H1 (cell line): ENCODE results near the gene SDSL. TPM values are rescaled to one million over a fixed set of nuclear protein-coding genes. Genes with fewer than 3 reads are reported as not detected.

Source experiments
- CTCF ChIA-PET: fragments of 300-600 bp; sonication (Branson Sonifier 250); formaldehyde crosslinking; loops from one replicate; lab custom pipeline; 2021; ENCODE audit not compliant: partially characterized antibody; lab: Charles Lee
- POLR2A ChIA-PET: fragments of 300-600 bp; sonication (Branson Sonifier 250); formaldehyde crosslinking; loops from one replicate; lab custom pipeline; 2021; ENCODE audit warnings: inconsistent platforms; ENCODE audit not compliant: partially characterized antibody; lab: Charles Lee
- DNase-seq, 2 experiments: peaks; one replicate each; pipeline versions ENCODE4 v3.0.0 to v3.0.0-alpha.2; 2010 to 2022; ENCODE audit warnings: low spot score in 2 of 2, low read depth in 1 of 2, mixed read lengths in 1 of 2
- FAIRE-seq: peaks from 2 replicates; lab custom pipeline; 2011; peaks lifted over from hg19 to GRCh38; lab: Jason Lieb, UNC
- H2AFZ ChIP-seq: 2 replicates; pipeline ENCODE4 v1.8.1; 2012; ENCODE audit warnings: low read length, inconsistent platforms
- H2AK5ac ChIP-seq: 2 replicates; pipeline ENCODE4 v1.6.1; 2013; ENCODE audit warnings: low read depth, low read length
- H2BK120ac ChIP-seq: replicated peaks from 2 replicates; pipeline ENCODE3; 2013; ENCODE audit warnings: low read depth, low read length, inconsistent platforms
- H2BK12ac ChIP-seq: 2 replicates; pipeline ENCODE4 v1.6.1; 2013; ENCODE audit warnings: low read depth, low read length
- H2BK15ac ChIP-seq: 2 replicates; pipeline ENCODE4 v1.6.1; 2013; ENCODE audit warnings: low read length
- H2BK20ac ChIP-seq: 2 replicates; pipeline ENCODE4 v1.6.1; 2013; ENCODE audit warnings: low read length
- H2BK5ac ChIP-seq: 2 replicates; pipeline ENCODE4 v1.6.1; 2013; ENCODE audit warnings: low read depth, low read length
- H3K14ac ChIP-seq: 2 replicates; pipeline ENCODE4 v1.6.1; 2013; ENCODE audit warnings: inconsistent platforms; ENCODE audit not compliant: insufficient read length
- H3K18ac ChIP-seq: 2 replicates; pipeline ENCODE4 v1.6.1; 2013; ENCODE audit warnings: low read length; ENCODE audit errors: extremely low read depth
- H3K23ac ChIP-seq: 2 replicates; pipeline ENCODE4 v1.6.1; 2013; ENCODE audit warnings: inconsistent platforms; ENCODE audit not compliant: insufficient read length
- H3K23me2 ChIP-seq: 2 replicates; pipeline ENCODE4 v1.6.1; 2013; ENCODE audit warnings: low read depth, low read length
- H3K27ac ChIP-seq: 2 replicates; pipeline ENCODE4 v1.6.1; 2011; ENCODE audit warnings: low read depth, low read length, inconsistent platforms
- H3K27me3 ChIP-seq, 4 experiments: replicated peaks in 1 of 4; 1 replicate in 1 of 4; 2 replicates in 3 of 4; pipeline versions ENCODE4 v1.6.1 to v1.8.1; 2011 to 2013; ENCODE audit warnings: low read length in 3 of 4, mild to moderate bottlenecking in 3 of 4, inconsistent platforms in 2 of 4, mixed read lengths in 2 of 4, moderate library complexity in 1 of 4; ENCODE audit not compliant: control insufficient read depth in 3 of 4, insufficient read depth in 3 of 4; ENCODE audit errors: extremely low read depth in 1 of 4
- H3K36me3 ChIP-seq, 4 experiments: 2 replicates each; pipeline versions ENCODE4 v1.6.1 to v1.8.1; 2011 to 2013; ENCODE audit warnings: mild to moderate bottlenecking in 4 of 4, low read length in 3 of 4, moderate library complexity in 2 of 4, control low read depth in 1 of 4, inconsistent platforms in 1 of 4; ENCODE audit not compliant: insufficient read depth in 4 of 4, control insufficient read depth in 2 of 4
- H3K4ac ChIP-seq: replicated peaks from 2 replicates; pipeline ENCODE3; 2013; ENCODE audit warnings: low read length, low read depth, mixed read lengths, inconsistent platforms; ENCODE audit not compliant: insufficient read length
- H3K4me1 ChIP-seq, 4 experiments: replicated peaks in 1 of 4; 1 replicate in 1 of 4; 2 replicates in 3 of 4; pipeline versions ENCODE4 v1.6.1 to v1.8.1; 2011 to 2013; ENCODE audit warnings: low read length in 3 of 4, inconsistent platforms in 2 of 4, mixed read lengths in 1 of 4; ENCODE audit not compliant: insufficient read depth in 4 of 4, control insufficient read depth in 3 of 4
- H3K4me2 ChIP-seq, 2 experiments: 2 replicates each; pipeline versions ENCODE4 v1.6.1 to v1.8.1; 2011 to 2013; ENCODE audit warnings: low read depth in 2 of 2, low read length in 2 of 2, control low read depth in 1 of 2, inconsistent platforms in 1 of 2, mild to moderate bottlenecking in 1 of 2; ENCODE audit not compliant: insufficient read depth in 1 of 2
- H3K4me3 ChIP-seq, 4 experiments: fragments of 200-600, 300-600 bp in 1 of 4; sonication (generic), shearing (Covaris generic), sonication (Bioruptor Twin) in 1 of 4; 2 replicates each; pipeline versions ENCODE4 v1.5.1 to v1.8.1; 2011 to 2016; ENCODE audit warnings: low read length in 4 of 4, low read depth in 3 of 4, control low read depth in 2 of 4, inconsistent platforms in 2 of 4, mild to moderate bottlenecking in 2 of 4, mixed read lengths in 1 of 4, moderate library complexity in 1 of 4; ENCODE audit not compliant: insufficient read depth in 2 of 4; ENCODE audit errors: extremely low read depth in 1 of 4
- H3K56ac ChIP-seq: replicated peaks from 2 replicates; pipeline ENCODE3; 2013; ENCODE audit warnings: low read depth, mild to moderate bottlenecking, mixed read lengths, low read length, inconsistent platforms; ENCODE audit not compliant: insufficient read length
- H3K79me1 ChIP-seq: 2 replicates; pipeline ENCODE4 v1.6.1; 2013; ENCODE audit warnings: low read depth, low read length, control low read depth
- H3K79me2 ChIP-seq, 2 experiments: 2 replicates each; pipeline versions ENCODE4 v1.6.1 to v1.8.1; 2012 to 2013; ENCODE audit warnings: low read length in 2 of 2, mild to moderate bottlenecking in 2 of 2, inconsistent platforms in 1 of 2; ENCODE audit not compliant: insufficient read depth in 2 of 2, control insufficient read depth in 1 of 2
- H3K9ac ChIP-seq, 4 experiments: replicated peaks in 1 of 4; 1 replicate in 1 of 4; 2 replicates in 3 of 4; pipeline versions ENCODE4 v1.6.1 to v1.8.1; 2011 to 2013; ENCODE audit warnings: low read depth in 3 of 4, low read length in 3 of 4, control low read depth in 2 of 4, mild to moderate bottlenecking in 2 of 4, moderate library complexity in 2 of 4, inconsistent platforms in 1 of 4; ENCODE audit errors: extremely low read depth in 1 of 4
- H3K9me3 ChIP-seq, 2 experiments: 2 replicates each; pipeline versions ENCODE4 v1.6.1 to v1.8.1; 2012 to 2013; ENCODE audit warnings: mild to moderate bottlenecking in 2 of 2, moderate library complexity in 2 of 2, control low read depth in 1 of 2, inconsistent platforms in 1 of 2, low read depth in 1 of 2, low read length in 1 of 2, mixed read lengths in 1 of 2; ENCODE audit not compliant: insufficient read depth in 2 of 2
- H4K20me1 ChIP-seq, 2 experiments: replicated peaks in 1 of 2; 2 replicates each; pipeline versions ENCODE3 to v1.8.1; 2011 to 2013; ENCODE audit warnings: inconsistent platforms in 2 of 2, low read length in 2 of 2, mild to moderate bottlenecking in 1 of 2; ENCODE audit not compliant: insufficient read depth in 2 of 2, control insufficient read depth in 1 of 2
- H4K5ac ChIP-seq: 2 replicates; pipeline ENCODE4 v1.6.1; 2013; ENCODE audit warnings: low read length, low read depth, mixed read lengths, inconsistent platforms; ENCODE audit not compliant: insufficient read length
- H4K8ac ChIP-seq: 2 replicates; pipeline ENCODE4 v1.8.0; 2013; ENCODE audit warnings: mild to moderate bottlenecking, moderate library complexity, low read length, inconsistent platforms; ENCODE audit not compliant: insufficient read depth; ENCODE audit errors: extremely low read depth
- H4K91ac ChIP-seq: replicated peaks from 2 replicates; pipeline ENCODE3; 2013; ENCODE audit warnings: low read length, mixed read lengths, inconsistent platforms; ENCODE audit not compliant: insufficient read length
- CBX8 ChIP-seq: fragments of 300-800, 300-1000 bp; sonication (generic); IDR thresholded peaks from 2 replicates; pipeline ENCODE4 v1.7.1; 2016; ENCODE audit warnings: low read depth, low read length, borderline replicate concordance
- CHD2 ChIP-seq: IDR thresholded peaks from 2 replicates; pipeline ENCODE4 v1.6.1; 2012; ENCODE audit warnings: low read length, improper control_type of control experiment
- E2F6 ChIP-seq: IDR thresholded peaks from 2 replicates; pipeline ENCODE4 v1.6.1; 2012; ENCODE audit warnings: inconsistent platforms
- RAD21 ChIP-seq, 2 experiments: IDR thresholded peaks in 1 of 2; conservative IDR thresholded peaks in 1 of 2; 2 replicates each; pipeline ENCODE4 v1.6.1; 2011; ENCODE audit warnings: low read depth in 2 of 2, low read length in 2 of 2, improper control_type of control experiment in 1 of 2, inconsistent platforms in 1 of 2, mild to moderate bottlenecking in 1 of 2, moderate library complexity in 1 of 2
- RXRA ChIP-seq: IDR thresholded peaks from 2 replicates; pipeline ENCODE4 v1.6.1; 2011; ENCODE audit warnings: low read depth, mild to moderate bottlenecking, low read length, moderate library complexity; ENCODE audit not compliant: insufficient read depth
- TBP ChIP-seq: IDR thresholded peaks from 2 replicates; pipeline ENCODE4 v1.6.1; 2011; ENCODE audit warnings: low read depth, low read length, improper control_type of control experiment
- WGBS, 2 experiments: shearing (Covaris generic) in 1 of 2; methylation state at CpG; one replicate each; pipeline versions ENCODE4 v1.1.6 to v1.1.7; 2013 to 2015; ENCODE audit warnings: low lambda C conversion rate in 2 of 2, mixed read lengths in 2 of 2, inconsistent platforms in 1 of 2, low coverage in 1 of 2, missing lambda C conversion rate in 1 of 2; ENCODE audit not compliant: insufficient replicate concordance in 2 of 2, insufficient coverage in 1 of 2, insufficient read length in 1 of 2; ENCODE audit errors: extremely low coverage in 1 of 2, missing lambda C conversion rate in 1 of 2; 5-methylcytosine and 5-hydroxymethylcytosine counted together
- polyA plus RNA-seq, 7 experiments: library from polyadenylated mRNA; depleted of rRNA in 3 of 7; stranded (reverse) in 5 of 7; unstranded in 2 of 7; fragments of >200 nt in 5 of 7; fragments of 200-250 nt in 2 of 7; gene quantifications; 1 replicate in 5 of 7; 2 replicates in 1 of 7; 4 replicates in 1 of 7; pipeline versions ENCODE4 v1.2.1 to v1.2.3, GENCODE V29; 2011 to 2013; ENCODE audit warnings: missing spikeins in 2 of 7, mixed read lengths in 2 of 7
- total RNA-seq: library from RNA; stranded (reverse); fragmentation: NEBNext Ultra II Directional; extraction: Animal tissue kit (Norgen Biotek cat#: 25700); gene quantifications from 2 replicates; pipeline ENCODE4 v1.2.1, GENCODE V29; 2021

SDSL gene
- total and polyA plus RNA-seq, 2 of the 8 experiments (the other 6 are each of a cell fraction or from before 2014, with no cell fraction given), result 0.69 to 1.3 TPM

GRCh38 chr12:113436993-113437728, 15.0 kb downstream of the SDSL start:
- 81 to 100% methylated on average over 2 to 6 of the region's 6 CpGs for WGBS, 2 experiments
- no peak overlapping the region for H4K91ac ChIP-seq
- H4K5ac ChIP-seq, result no peak overlapping the region
- H2BK20ac ChIP-seq, result no peak overlapping the region
- H3K79me1 ChIP-seq, result no peaks in the 10 kb centered on the region
- no peak overlapping the region for H2BK120ac ChIP-seq
- no peak overlapping the region for H2BK5ac ChIP-seq
- no peak overlapping the region for H2BK12ac ChIP-seq
- no peak overlapping the region for H3K18ac ChIP-seq
- DNase-seq, result no peak
- H3K27ac ChIP-seq, result no peak overlapping the region
- H3K27me3 ChIP-seq, result no peaks in the 10 kb centered on the region; a peak in 2 of 7 replicates
- peaks cover 6% of the 10 kb centered on the region; the same call in 1 of the 2 replicates for H3K23me2 ChIP-seq
- no peak overlapping the region for H2AFZ ChIP-seq
- no peak overlapping the region for H3K56ac ChIP-seq
- H3K4ac ChIP-seq, result no peak overlapping the region
- no peak for TF ChIP-seq RXRA
- TF ChIP-seq CBX8, result no peak
- TF ChIP-seq RAD21 (IDR thresholded peaks at IDR 0.05 in 1 of 2, conservative IDR thresholded peaks at IDR 0.05 in 1 of 2; ENCODE audit: low read depth in 2 of 2, low read length in 2 of 2), result no peak
- no peak for TF ChIP-seq E2F6
- no peak for TF ChIP-seq TBP
- no peak for TF ChIP-seq CHD2
- no peak overlapping the region for H3K4me3 ChIP-seq
- no peak overlapping the region for H3K4me2 ChIP-seq
- no peak overlapping the region for H3K9ac ChIP-seq
- ChIA-PET POLR2A (no interaction called here), CTCF (interaction anchor here (1.3 to 3.1 kb wide), 3 partner anchors 11 to 13 kb away, joined by 3 to 26 read pairs (median 6); no protein-coding TSS in a partner anchor)
- H3K4me1 ChIP-seq, result peaks cover 0 to 2% (median under 1%) of the 10 kb centered on the region in 4 experiments; a peak in 2 of 7 replicates
- no peak overlapping the region for H3K23ac ChIP-seq
- no peaks in the 10 kb centered on the region for H4K20me1 ChIP-seq
- H4K8ac ChIP-seq, result no peak overlapping the region; the same call in 1 of the 2 replicates
- no peaks in the 10 kb centered on the region for H3K79me2 ChIP-seq
- no peaks in the 10 kb centered on the region; a peak in 1 of 4 replicates for H3K9me3 ChIP-seq
- no peaks in the 10 kb centered on the region; a peak in 1 of 8 replicates for H3K36me3 ChIP-seq
- peak overlapping the region; percentile 77; the same call in 1 of the 2 replicates for H2AK5ac ChIP-seq
- H3K14ac ChIP-seq, result no peak overlapping the region
- FAIRE-seq, result no peak
- no peak overlapping the region for H2BK15ac ChIP-seq
